Esophagus (tissue), 2 donors: ENCODE measurements around the gene OBSCN. TPM values are rescaled to one million over a fixed set of nuclear protein-coding genes. Genes with fewer than 3 reads are reported as not detected.

ENCODE experiments used
- H3K27ac ChIP-seq, 2 donors: one replicate each; pipeline ENCODE4 v1.5.1; 2013; ENCODE audit warnings: low read depth in 2 of 2, mild to moderate bottlenecking in 2 of 2, inconsistent platforms in 1 of 2, low read length in 1 of 2, moderate library complexity in 1 of 2
- H3K27me3 ChIP-seq, 2 donors: one replicate each; pipeline ENCODE4 v1.6.1; 2013; ENCODE audit warnings: low read length in 2 of 2, control low read depth in 1 of 2, mild to moderate bottlenecking in 1 of 2; ENCODE audit not compliant: insufficient read depth in 2 of 2, control insufficient read depth in 1 of 2
- H3K36me3 ChIP-seq, 2 donors: one replicate each; pipeline ENCODE4 v1.6.1; 2013; ENCODE audit warnings: low read length in 1 of 2; ENCODE audit not compliant: control insufficient read depth in 2 of 2, insufficient read depth in 2 of 2
- H3K4me1 ChIP-seq, 2 donors: one replicate each; pipeline ENCODE4 v1.6.1; 2013; ENCODE audit warnings: low read length in 1 of 2; ENCODE audit not compliant: control insufficient read depth in 2 of 2, insufficient read depth in 2 of 2
- H3K4me3 ChIP-seq, 2 donors: one replicate each; pipeline ENCODE4 v1.5.1; 2013; ENCODE audit warnings: low read length in 2 of 2, mild to moderate bottlenecking in 2 of 2, low read depth in 1 of 2, moderate library complexity in 1 of 2
- H3K9me3 ChIP-seq, 2 donors: one replicate each; pipeline ENCODE4 v1.6.1; 2013; ENCODE audit warnings: mild to moderate bottlenecking in 2 of 2, low read depth in 1 of 2, low read length in 1 of 2, moderate library complexity in 1 of 2; ENCODE audit not compliant: control insufficient read depth in 2 of 2, insufficient read depth in 1 of 2
- WGBS, 2 donors: extraction: QIAGEN DNeasy Blood & Tissue Kit; methylation state at CpG; one replicate each; pipeline ENCODE4 v1.1.7; 2013; 5-methylcytosine and 5-hydroxymethylcytosine counted together
- polyA plus RNA-seq, 2 donors: library from polyadenylated mRNA; stranded (reverse); fragments of 200-250 nt; gene quantifications; one replicate each; pipeline ENCODE4 v1.2.3, GENCODE V29; 2013
- donor health status: healthy with polysubstance abuse.
- donor health status: Bipolar disorder and iron deficiency.

The OBSCN gene
- polyA plus RNA-seq, 2 donors = 7.7 to 20.6 TPM

GRCh38 chr1:228292609-228292911 lies 84.7 kb downstream of the OBSCN start:
- H3K4me3 ChIP-seq = no peak overlapping the region
- no peak overlapping the region for H3K27ac ChIP-seq
- peaks cover 0 to 9% of the 10 kb centered on the region in 2 donors for H3K36me3 ChIP-seq
- WGBS, 2 donors = 88 to 91% methylated on average over 9 of the region's 9 CpGs
- no peaks in the 10 kb centered on the region for H3K4me1 ChIP-seq
- no peaks in the 10 kb centered on the region for H3K9me3 ChIP-seq
- H3K27me3 ChIP-seq = no peaks in the 10 kb centered on the region

GRCh38 chr1:228293393-228293792 lies 85.5 kb downstream of the OBSCN start:
- peaks cover 0 to 3% of the 10 kb centered on the region in 2 donors for H3K36me3 ChIP-seq
- H3K27ac ChIP-seq = no peak overlapping the region
- H3K27me3 ChIP-seq = no peaks in the 10 kb centered on the region
- H3K9me3 ChIP-seq = peaks cover 0 to 3% of the 10 kb centered on the region in 2 donors
- no peak overlapping the region for H3K4me3 ChIP-seq
- WGBS, 2 donors = 91 to 93% methylated on average over 15 of the region's 15 CpGs
- no peaks in the 10 kb centered on the region for H3K4me1 ChIP-seq

GRCh38 chr1:228293816-228294500 lies 86.1 kb downstream of the OBSCN start:
- no peak overlapping the region for H3K27ac ChIP-seq

GRCh38 chr1:228294717-228295116 lies 86.9 kb downstream of the OBSCN start:
- Histone ChIP-seq H3K27me3 (no peaks in the 10 kb centered on the region), H3K27ac (no peak overlapping the region), H3K9me3 (peaks cover 0 to 3% of the 10 kb centered on the region in 2 donors), H3K4me1 (no peaks in the 10 kb centered on the region), H3K36me3 (peaks cover 0 to 3% of the 10 kb centered on the region in 2 donors), H3K4me3 (no peak overlapping the region)
- WGBS, 2 donors = 92 to 94% methylated on average over 10 of the region's 10 CpGs

More at GRCh38 chr1:228293816-228294500, 86.1 kb downstream of the OBSCN start:
- H3K27me3 ChIP-seq = no peaks in the 10 kb centered on the region
- peaks cover 0 to 3% of the 10 kb centered on the region in 2 donors for H3K9me3 ChIP-seq
- H3K4me3 ChIP-seq = no peak overlapping the region
- peaks cover 0 to 3% of the 10 kb centered on the region in 2 donors for H3K36me3 ChIP-seq
- H3K4me1 ChIP-seq = no peaks in the 10 kb centered on the region
- WGBS, 2 donors = 90 to 94% methylated on average over 14 of the region's 14 CpGs

GRCh38 chr1:228295201-228295600 lies 87.4 kb downstream of the OBSCN start:
- no peak overlapping the region for H3K4me3 ChIP-seq
- no peaks in the 10 kb centered on the region for H3K27me3 ChIP-seq
- no peak overlapping the region for H3K27ac ChIP-seq
- peaks cover 0 to 3% of the 10 kb centered on the region in 2 donors for H3K36me3 ChIP-seq
- H3K4me1 ChIP-seq = no peaks in the 10 kb centered on the region
- 88 to 93% methylated on average over 5 of the region's 5 CpGs for WGBS, 2 donors
- peaks cover 0 to 8% of the 10 kb centered on the region in 2 donors for H3K9me3 ChIP-seq

GRCh38 chr1:228295981-228296380 lies 88.1 kb downstream of the OBSCN start:
- Histone ChIP-seq H3K36me3 (peaks cover 0 to 3% of the 10 kb centered on the region in 2 donors), H3K27ac (no peak overlapping the region), H3K27me3 (no peaks in the 10 kb centered on the region), H3K4me1 (no peaks in the 10 kb centered on the region), H3K4me3 (no peak overlapping the region), H3K9me3 (peaks cover 0 to 9% of the 10 kb centered on the region in 2 donors)
- 45 to 56% methylated on average over 2 of the region's 2 CpGs for WGBS, 2 donors

- Histone ChIP-seq H3K27me3 (no peaks in the 10 kb centered on the region), H3K36me3 (peaks cover 0 to 3% of the 10 kb centered on the region in 2 donors), H3K9me3 (peaks cover 0 to 12% of the 10 kb centered on the region in 2 donors), H3K4me3 (no peak overlapping the region), H3K4me1 (no peaks in the 10 kb centered on the region), H3K27ac (no peak overlapping the region)
- WGBS, 2 donors = 94 to 95% methylated on average over 2 of the region's 2 CpGs
Observed at GRCh38 chr1:228297242-228297641, 89.4 kb downstream of the OBSCN start.

GRCh38 chr1:228297822-228298221 lies 90.0 kb downstream of the OBSCN start:
- WGBS, 2 donors = 93% methylated on average over 2 of the region's 2 CpGs
- Histone ChIP-seq H3K36me3 (peaks cover 0 to 3% of the 10 kb centered on the region in 2 donors), H3K4me1 (no peaks in the 10 kb centered on the region), H3K9me3 (peaks cover 0 to 16% of the 10 kb centered on the region in 2 donors), H3K27me3 (no peaks in the 10 kb centered on the region), H3K27ac (no peak overlapping the region), H3K4me3 (no peak overlapping the region)

- Histone ChIP-seq H3K9me3 (peaks cover 0 to 22% of the 10 kb centered on the region in 2 donors), H3K4me3 (no peak overlapping the region), H3K27me3 (no peaks in the 10 kb centered on the region), H3K36me3 (peaks cover 0 to 3% of the 10 kb centered on the region in 2 donors), H3K4me1 (no peaks in the 10 kb centered on the region), H3K27ac (no peak overlapping the region)
- WGBS, 2 donors = 83 to 94% methylated on average over 6 of the region's 6 CpGs
Observed at GRCh38 chr1:228298471-228298870, 90.6 kb downstream of the OBSCN start.

- H3K4me1 ChIP-seq = no peaks in the 10 kb centered on the region
- no peak overlapping the region for H3K27ac ChIP-seq
- H3K36me3 ChIP-seq = no peaks in the 10 kb centered on the region
- H3K4me3 ChIP-seq = no peak overlapping the region
- peaks cover 0 to 22% of the 10 kb centered on the region in 2 donors for H3K9me3 ChIP-seq
- 92 to 96% methylated on average over 2 of the region's 2 CpGs for WGBS, 2 donors
- no peaks in the 10 kb centered on the region for H3K27me3 ChIP-seq
Observed at GRCh38 chr1:228299211-228299610, 91.4 kb downstream of the OBSCN start.
